Sigmoid colon (tissue), 4 donors: ENCODE data around the gene AMZ2.

Experiments used
- EP300 ChIP-seq, 4 donors: sonication (generic); formaldehyde crosslinking; IDR thresholded peaks; one replicate each; pipeline ENCODE4 v1.6.1; 2017; ENCODE audit warnings: antibody characterized with exemption in 4 of 4
- POLR2A ChIP-seq, 2 donors: fragments of 450-650 bp; IDR thresholded peaks; one replicate each; pipeline ENCODE4 v1.6.1; 2016; ENCODE audit warnings: antibody characterized with exemption in 2 of 2, mild to moderate bottlenecking in 2 of 2, moderate library complexity in 2 of 2
- TF ChIP-seq, protein P1 (sequence below), 4 experiments: fragments of 450-650 bp in 3 of 4; fragments of 200-600 bp in 1 of 4; IDR thresholded peaks; one replicate each; pipeline ENCODE4 v1.5.1; 2016 to 2019; ENCODE audit warnings: antibody characterized with exemption in 4 of 4, mild to moderate bottlenecking in 3 of 4, moderate library complexity in 2 of 4

DNA sequence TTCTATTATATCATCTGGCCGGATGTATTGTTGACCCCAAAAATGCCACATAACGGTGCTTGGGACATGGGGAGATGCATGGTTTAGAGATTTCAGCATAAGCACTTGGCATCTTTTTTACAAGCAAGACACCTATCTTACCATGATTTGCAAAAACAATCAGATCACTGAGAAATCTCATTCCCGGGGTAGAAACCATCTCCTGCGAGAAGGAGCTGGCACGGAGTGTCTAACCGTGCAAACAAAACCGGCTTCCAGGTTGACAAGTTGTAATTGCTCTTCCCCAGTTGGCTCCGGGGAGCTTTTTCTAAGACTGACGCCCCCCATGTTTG, 42.1 kb downstream of the AMZ2 start:
- TF ChIP-seq, protein P1, sequence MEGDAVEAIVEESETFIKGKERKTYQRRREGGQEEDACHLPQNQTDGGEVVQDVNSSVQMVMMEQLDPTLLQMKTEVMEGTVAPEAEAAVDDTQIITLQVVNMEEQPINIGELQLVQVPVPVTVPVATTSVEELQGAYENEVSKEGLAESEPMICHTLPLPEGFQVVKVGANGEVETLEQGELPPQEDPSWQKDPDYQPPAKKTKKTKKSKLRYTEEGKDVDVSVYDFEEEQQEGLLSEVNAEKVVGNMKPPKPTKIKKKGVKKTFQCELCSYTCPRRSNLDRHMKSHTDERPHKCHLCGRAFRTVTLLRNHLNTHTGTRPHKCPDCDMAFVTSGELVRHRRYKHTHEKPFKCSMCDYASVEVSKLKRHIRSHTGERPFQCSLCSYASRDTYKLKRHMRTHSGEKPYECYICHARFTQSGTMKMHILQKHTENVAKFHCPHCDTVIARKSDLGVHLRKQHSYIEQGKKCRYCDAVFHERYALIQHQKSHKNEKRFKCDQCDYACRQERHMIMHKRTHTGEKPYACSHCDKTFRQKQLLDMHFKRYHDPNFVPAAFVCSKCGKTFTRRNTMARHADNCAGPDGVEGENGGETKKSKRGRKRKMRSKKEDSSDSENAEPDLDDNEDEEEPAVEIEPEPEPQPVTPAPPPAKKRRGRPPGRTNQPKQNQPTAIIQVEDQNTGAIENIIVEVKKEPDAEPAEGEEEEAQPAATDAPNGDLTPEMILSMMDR (IDR thresholded peaks at IDR 0.05): no peak
- no peak for TF ChIP-seq EP300 (IDR thresholded peaks at IDR 0.05)
- TF ChIP-seq POLR2A (IDR thresholded peaks at IDR 0.05): no peak
